GM21447 (cell line): ENCODE results near the gene CBR1.
"Not testable (repeated sequence)": the region's sequence is repeated elsewhere in the genome, so short reads cannot be mapped to it uniquely, and the experiment has no call there.

ENCODE experiments used
- ATAC-seq: cut with Tn5 transposase; IDR thresholded peaks from one replicate; pipeline ENCODE4 v1.9.1; 2021; ENCODE audit not compliant: unreplicated experiment

The CBR1 gene

DNA sequence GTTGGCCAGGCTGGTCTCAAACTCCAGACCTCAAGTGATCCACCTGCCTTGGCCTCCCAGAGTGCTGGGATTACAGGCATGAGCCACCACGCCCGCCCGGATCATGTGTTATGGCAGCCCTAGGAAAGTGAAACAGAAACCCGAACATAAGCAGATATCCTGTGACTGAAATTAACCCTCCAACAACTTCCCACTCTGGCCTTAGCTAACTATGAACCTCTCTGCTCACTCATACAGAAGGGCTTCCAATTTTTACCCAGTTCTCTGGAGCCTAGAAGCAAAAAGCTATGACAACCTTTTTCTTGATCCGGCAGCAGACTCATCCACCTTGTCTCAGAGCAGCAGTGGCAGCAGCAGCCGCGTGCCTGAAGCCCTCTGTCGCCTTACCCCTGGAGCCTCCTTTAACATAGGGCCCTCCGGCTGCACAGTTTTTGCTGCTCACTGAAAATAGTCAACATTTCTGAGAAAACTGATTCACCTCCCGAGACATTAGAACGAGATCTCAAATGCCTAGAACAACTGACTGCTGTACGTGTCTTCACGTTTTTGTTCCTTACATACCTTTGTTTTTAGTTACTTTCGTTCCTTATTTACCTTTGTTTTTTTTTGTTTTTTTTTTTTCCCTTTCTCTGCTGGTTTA is 9.3 kb downstream of the CBR1 start:
- peak; percentile 66 for ATAC-seq

GRCh38 chr21:36079671-36080070 is 9.8 kb downstream of the CBR1 start:
- ATAC-seq: no peak

- ATAC-seq: no peak
These were observed 10.6 kb downstream of the CBR1 start for GRCh38 chr21:36080386-36080785.

DNA sequence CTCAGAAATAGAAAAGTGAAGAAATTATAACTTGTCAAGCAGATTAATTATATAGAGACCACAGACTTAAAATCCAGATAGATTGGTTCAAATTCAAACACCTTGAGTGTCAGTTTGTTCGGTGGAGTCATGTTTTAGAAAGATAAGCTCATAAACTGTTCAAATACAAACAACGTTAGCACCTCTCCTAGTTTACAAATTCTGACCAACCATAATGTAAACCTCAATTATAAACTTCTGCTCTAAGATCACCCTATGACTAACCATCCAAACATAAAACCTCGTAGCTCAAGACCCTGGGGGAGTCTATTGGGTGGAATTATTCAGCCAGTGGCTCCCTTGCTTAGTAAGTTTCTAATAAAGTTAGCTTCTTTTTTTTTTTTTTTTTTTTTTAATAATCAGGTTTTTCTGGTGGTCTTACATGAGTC is 12.4 kb downstream of the CBR1 start:
- no peak for ATAC-seq

GRCh38 chr21:36087362-36088138 is 17.7 kb downstream of the CBR1 start:
- ATAC-seq: no peak

DNA sequence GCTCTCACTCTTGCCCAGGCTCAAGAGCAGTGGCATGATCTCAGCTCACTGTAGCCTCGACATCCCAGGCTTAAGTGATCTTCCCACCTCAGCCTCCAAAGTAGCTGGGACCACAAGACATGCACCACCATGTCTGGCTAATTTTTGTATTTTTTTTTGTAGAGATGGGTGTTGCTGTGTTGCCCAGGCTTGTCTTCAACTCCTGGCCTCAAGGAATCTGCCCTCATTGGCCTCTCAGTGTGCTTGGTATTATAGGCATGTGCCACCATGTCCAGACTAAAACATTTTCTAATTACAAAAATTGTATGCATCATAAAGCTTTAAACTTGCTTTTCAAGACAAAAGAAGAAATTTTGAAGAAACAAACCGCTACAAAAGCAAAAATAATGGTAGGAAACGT is 20.1 kb downstream of the CBR1 start:
- ATAC-seq: no peak

- ATAC-seq: no peak
These were observed 22.9 kb downstream of the CBR1 start for GRCh38 chr21:36092681-36093080.

DNA sequence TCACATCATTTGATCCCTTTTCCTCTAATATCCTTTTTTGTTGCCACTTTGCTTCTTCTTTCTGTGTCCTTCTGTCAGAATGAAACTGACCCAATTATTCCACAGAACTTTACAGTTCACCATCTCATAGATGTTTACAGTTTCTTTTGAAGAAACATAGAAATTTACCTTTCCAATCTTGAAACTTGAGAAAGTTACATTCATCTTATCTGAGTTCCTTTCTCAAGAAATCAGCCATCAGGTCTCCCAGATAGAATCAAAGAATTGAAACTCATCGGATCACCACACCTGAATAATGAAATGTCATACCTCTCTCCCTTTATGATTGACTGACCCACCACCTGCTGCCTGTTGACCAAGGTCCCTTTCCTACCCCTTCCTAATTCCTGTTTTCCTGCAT is 23.7 kb downstream of the CBR1 start:
- ATAC-seq: no peak

GRCh38 chr21:36096398-36097290 is 26.8 kb downstream of the CBR1 start:
- ATAC-seq: no peak

DNA sequence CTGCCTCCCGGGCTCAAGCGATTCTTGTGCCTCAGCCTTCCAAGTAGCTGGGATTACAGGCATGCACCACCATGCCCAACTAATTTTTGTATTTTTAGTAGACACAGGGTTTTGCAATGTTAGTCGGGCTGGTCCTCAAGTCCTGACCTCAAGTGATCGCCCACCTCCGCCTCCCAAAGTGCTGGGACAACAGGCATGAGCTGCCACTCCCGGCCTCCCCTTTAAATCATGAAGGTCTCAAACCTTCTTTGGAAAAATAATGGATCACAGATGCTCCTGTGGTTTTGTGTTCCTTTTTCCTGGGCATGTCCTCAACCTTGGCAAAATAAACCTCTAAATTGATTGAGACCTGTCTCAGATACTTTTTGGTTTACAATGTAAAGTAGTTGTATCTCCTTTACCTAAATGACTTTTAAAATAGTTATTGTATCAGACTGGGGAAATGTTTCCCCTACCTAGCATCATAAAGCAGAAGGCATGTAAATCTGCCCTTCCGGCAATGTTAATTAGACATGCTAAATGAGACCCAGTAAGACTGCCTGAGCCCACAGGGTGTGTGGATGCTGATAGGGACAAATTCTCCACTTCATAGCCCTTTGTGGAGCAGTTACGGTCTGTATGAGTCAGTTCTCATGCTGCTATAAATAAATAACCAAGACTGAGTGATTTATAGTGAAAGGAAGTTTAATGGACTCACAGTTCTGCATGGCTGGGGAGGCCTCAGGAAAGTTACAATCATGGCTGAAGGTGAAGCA is 27.8 kb downstream of the CBR1 start:
- peak; percentile 73 for ATAC-seq

DNA sequence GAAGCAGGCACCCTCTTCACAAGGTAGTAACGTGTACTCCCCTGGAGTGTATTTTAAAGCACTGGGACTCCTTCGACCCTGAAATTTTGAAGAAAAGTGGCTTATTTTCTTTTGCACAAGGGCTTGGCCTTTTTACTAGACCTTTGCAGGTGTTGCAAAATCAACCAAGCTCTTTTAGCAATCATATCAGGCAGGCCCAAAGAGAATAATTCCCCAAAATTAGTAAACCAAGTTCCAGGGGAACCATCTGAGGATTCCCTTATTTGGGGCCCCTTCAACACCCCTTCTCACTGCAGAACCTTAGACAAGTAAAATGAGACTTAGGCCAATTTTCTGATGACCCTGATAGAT is 28.3 kb downstream of the CBR1 start:
- ATAC-seq: no peak

DNA sequence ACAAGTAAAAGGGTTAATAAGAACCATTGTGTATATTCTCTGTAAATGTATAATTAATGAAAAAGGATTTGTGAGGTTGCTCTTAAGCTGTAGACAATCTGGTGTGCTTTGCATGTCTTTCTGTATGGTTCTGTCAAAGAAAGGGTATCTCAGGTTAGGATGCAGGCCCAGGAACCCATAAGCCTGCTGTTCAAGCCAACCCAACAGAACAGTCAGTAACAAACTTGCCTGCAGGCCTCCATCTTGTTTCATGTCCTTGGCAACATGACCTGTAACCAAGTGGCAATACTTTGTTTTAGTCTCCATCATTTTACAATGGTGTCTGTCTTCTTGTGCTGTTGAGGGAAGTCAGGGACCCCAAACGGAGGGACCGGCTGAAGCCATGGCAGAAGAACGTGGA is 29.2 kb downstream of the CBR1 start:
- ATAC-seq: no peak

DNA sequence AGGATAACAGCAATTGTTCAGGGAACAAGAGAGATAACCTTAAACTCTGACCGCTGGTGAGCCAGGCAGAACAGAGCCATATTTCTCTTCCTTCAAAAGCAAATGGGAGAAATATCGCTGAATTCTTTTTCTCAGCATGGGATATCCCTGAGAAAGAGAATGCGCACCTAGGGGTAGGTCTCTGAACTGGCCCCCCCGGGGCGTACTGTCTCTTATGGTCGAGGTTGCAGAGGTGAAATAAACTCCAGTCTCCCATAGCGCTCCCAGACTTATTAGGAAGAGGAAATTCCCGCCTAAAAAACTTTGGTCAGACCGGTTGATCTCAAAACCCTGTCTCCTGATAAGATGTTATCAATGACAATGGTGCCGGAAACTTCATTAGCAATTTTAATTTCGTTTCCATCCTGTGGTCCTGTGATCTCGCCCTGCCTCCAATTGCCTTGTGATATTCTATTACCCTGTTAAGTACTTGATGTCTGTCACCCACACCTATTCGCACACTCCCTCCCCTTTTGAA is 29.9 kb downstream of the CBR1 start:
- ATAC-seq: not testable (repeated sequence)

GRCh38 chr21:36100971-36101641 is 31.3 kb downstream of the CBR1 start:
- no peak for ATAC-seq

DNA sequence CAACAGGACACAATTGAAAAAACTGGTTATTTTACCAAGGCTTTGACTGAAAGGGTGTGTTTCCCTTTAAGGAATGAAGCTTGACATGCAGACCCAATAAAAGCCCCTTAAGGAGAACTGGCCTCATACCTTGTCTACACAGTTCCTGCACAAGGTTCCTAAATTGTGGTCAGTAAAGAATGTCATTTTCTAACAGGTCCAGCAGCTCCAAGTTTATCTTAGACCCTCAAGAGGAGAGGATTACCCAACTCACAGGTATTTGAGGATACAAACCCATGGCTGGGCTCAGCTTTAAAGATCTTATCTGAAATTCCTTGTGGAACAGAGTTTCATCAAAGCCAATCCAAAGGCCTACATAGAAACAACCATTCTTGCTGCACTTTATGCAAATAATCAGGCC is 33.6 kb downstream of the CBR1 start:
- no peak for ATAC-seq

DNA sequence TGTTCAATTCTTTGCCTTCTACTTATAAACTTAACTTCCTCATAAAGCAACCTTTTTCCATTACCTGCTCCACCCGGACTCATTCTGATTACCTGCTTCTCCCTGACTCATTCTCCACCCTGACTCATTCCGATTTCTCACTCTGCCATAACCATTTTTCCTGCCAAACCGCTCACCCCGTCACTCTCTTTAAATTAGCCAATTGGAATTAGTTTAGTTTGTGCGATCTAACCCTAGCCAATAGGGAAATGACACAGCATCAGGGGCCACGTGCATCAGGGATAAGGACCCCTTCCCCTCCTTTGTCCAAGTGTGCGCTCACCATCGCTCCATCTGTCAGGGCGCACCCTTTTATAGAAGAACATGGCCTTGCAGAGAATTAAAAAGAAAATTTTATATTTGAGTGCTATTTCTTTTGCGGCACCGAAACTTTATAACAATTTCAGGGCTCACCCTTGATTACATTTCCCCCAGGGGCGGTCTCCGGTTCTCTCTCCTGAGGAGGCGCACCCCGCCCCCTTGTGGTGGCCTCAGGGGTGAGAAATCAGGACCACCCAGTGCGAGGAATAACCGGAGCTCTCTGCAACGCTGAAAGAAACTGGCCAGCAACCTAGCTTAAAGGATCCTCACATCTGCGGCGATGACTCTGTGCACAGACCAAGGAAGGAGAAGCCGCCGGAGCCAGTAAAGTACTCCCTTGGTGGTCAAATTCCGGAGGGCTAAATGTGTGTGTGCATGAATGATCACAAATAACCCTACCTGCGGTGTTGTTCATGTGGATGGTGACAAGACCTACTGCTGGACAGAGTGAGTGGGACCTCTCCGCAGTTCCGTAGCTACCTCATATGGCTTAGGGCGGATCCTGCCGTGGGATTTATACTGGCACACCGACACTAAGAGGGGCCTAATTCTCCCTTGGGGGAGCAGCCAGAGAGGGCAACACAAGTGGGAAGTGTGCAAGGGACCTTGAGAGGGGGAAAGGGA is 34.8 kb downstream of the CBR1 start:
- no peak for ATAC-seq

DNA sequence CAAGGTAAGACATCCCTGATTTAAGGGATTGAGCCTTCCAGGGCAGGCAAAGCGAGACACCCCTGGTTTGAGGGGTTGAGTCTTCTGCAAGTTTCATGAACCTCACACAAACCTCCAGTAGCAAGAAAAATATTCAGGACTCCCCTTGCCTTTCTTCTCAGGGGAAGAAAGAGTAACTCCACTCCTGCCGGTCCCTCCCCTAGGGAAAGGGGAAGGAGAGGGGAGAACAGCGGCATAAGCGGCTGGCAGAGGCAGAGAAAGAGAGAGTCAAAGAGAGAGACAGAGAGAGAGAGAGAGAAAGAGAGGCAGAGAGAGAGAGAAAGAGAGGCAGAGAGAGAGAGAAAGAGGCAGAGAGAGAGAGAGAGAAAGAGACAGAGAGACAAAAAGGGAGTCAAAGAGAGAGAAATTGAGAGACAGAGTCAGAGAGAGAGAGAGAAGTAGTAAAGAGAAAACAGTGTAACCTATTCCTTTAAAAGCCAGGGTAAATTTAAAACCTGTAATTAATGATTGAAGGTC is 35.6 kb downstream of the CBR1 start:
- no peak for ATAC-seq

- ATAC-seq: no peak
These were observed 40.0 kb downstream of the CBR1 start for GRCh38 chr21:36109868-36110267.

- ATAC-seq: no peak
These were observed 41.4 kb downstream of the CBR1 start for GRCh38 chr21:36111238-36111637.
